SH-SY5Y (cell line): ENCODE results near the gene MEAK7.

Experiments used
- GATA2 ChIP-seq: IDR thresholded peaks from 2 replicates; pipeline ENCODE4 v1.6.1; 2011; ENCODE audit warnings: mild to moderate bottlenecking, low read depth, low read length
- GATA3 ChIP-seq: IDR thresholded peaks from 2 replicates; pipeline ENCODE4 v1.6.1; 2011; ENCODE audit warnings: low read depth, mild to moderate bottlenecking, low read length, moderate library complexity

Gene MEAK7

GRCh38 chr16:84504420-84505248 lies at the start of gene MEAK7:
TSS of gene MEAK7 (minus strand) at chr16:84504659. CDS start at chr16:84498086, 6,573 bp downstream.
- TF ChIP-seq GATA3 (no peak), GATA2 (no peak)

GRCh38 chr16:84553873-84554399 lies 49.5 kb upstream of the MEAK7 start:
- TF ChIP-seq GATA3 (no peak), GATA2 (no peak)

- TF ChIP-seq GATA2 (no peak), GATA3 (no peak)
Observed at GRCh38 chr16:84552135-84552534, 47.7 kb upstream of the MEAK7 start.

- TF ChIP-seq GATA2: no peak
- TF ChIP-seq GATA3: no peak
Observed at GRCh38 chr16:84550096-84550495, 45.6 kb upstream of the MEAK7 start.

GRCh38 chr16:84548971-84549844 lies 44.7 kb upstream of the MEAK7 start:
- TF ChIP-seq GATA3 (no peak), GATA2 (no peak)

GRCh38 chr16:84548508-84548907 lies 44.0 kb upstream of the MEAK7 start:
- TF ChIP-seq GATA2: no peak
- no peak for TF ChIP-seq GATA3

- no peak for TF ChIP-seq GATA2
- TF ChIP-seq GATA3: no peak
Observed at GRCh38 chr16:84547546-84548061, 43.1 kb upstream of the MEAK7 start.

GRCh38 chr16:84546669-84547545 lies 42.4 kb upstream of the MEAK7 start:
- no peak for TF ChIP-seq GATA3
- TF ChIP-seq GATA2: no peak

GRCh38 chr16:84545114-84545737 lies 40.8 kb upstream of the MEAK7 start:
- TF ChIP-seq GATA3 (no peak), GATA2 (no peak)

GRCh38 chr16:84544031-84544773 lies 39.7 kb upstream of the MEAK7 start:
- TF ChIP-seq GATA2 (no peak), GATA3 (no peak)

- TF ChIP-seq GATA2 (no peak), GATA3 (no peak)
Observed at GRCh38 chr16:84543253-84543652, 38.8 kb upstream of the MEAK7 start.

- TF ChIP-seq GATA2 (no peak), GATA3 (no peak)
Observed at GRCh38 chr16:84541999-84542817, 37.7 kb upstream of the MEAK7 start.
